Stimulated activated naive CD8-positive, alpha-beta T cell treated with anti-CD3 and anti-CD28 coated beads, Interleukin-15, Interleukin-2, amounts not matched to agents 100 ng/mL and 50 ng/mL, for 24 hours (primary cell): Measurements from ENCODE around the gene PPP3CA.

Source experiments
- H3K27ac Mint-ChIP-seq: one replicate; pipeline ENCODE4 v1.8.0; 2021; ENCODE audit warnings: mild to moderate bottlenecking, mixed read lengths
- H3K27me3 Mint-ChIP-seq: one replicate; pipeline ENCODE4 v1.8.0; 2021; ENCODE audit warnings: mixed read lengths
- H3K36me3 Mint-ChIP-seq: one replicate; pipeline ENCODE4 v1.8.0; 2021; ENCODE audit warnings: low read depth, mixed read lengths
- H3K4me1 Mint-ChIP-seq: one replicate; pipeline ENCODE4 v1.8.0; 2021; ENCODE audit warnings: low read depth, mixed read lengths
- H3K4me3 Mint-ChIP-seq: one replicate; pipeline ENCODE4 v1.8.0; 2021; ENCODE audit warnings: mild to moderate bottlenecking, mixed read lengths
- H3K9me3 Mint-ChIP-seq: one replicate; pipeline ENCODE4 v1.8.0; 2021; ENCODE audit warnings: mixed read lengths

PPP3CA gene

GRCh38 chr4:101347267-101347556 is at the start of gene PPP3CA:
Gene PPP3CA, minus strand, starts transcription at chr4:101347526.
- Mint-ChIP-seq H3K27me3 (peaks cover 24% of the 10 kb centered on the region), H3K9me3 (no peaks in the 10 kb centered on the region), H3K4me3 (peak within 1 kb of the TSS; percentile 89)

DNA sequence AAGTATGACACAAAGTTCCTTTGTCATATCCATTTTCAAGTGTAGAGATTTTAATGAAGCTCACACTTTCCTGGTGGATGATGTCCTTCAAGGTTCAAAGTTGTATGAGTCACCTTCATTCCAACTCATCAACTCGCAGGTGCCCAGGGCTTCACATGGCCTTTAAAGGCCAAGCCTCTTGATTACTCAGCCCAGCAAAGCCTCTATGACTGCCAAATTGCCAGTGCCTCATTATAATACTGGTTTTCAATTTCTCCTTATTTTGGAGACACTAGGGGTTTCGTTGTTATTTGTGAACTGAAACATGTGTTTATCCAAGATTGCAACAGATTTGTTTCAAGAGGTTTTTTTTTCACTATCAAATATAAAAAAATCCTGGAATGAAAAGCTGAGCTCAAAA is 45.9 kb upstream of the PPP3CA start:
- Mint-ChIP-seq H3K4me1 (peaks cover 5% of the 10 kb centered on the region), H3K4me3 (no peak overlapping the region), H3K27me3 (peaks cover 20% of the 10 kb centered on the region), H3K27ac (no peak overlapping the region), H3K36me3 (no peaks in the 10 kb centered on the region), H3K9me3 (peaks cover 6% of the 10 kb centered on the region)

More at GRCh38 chr4:101347267-101347556, at the start of gene PPP3CA:
- Mint-ChIP-seq H3K27ac (peak within 1 kb of the TSS; percentile 78), H3K36me3 (no peaks in the 10 kb centered on the region), H3K4me1 (peaks cover 44% of the 10 kb centered on the region)

GRCh38 chr4:101370663-101371210 is 23.4 kb upstream of the PPP3CA start:
- Mint-ChIP-seq H3K4me3 (no peak overlapping the region), H3K9me3 (peaks cover 4% of the 10 kb centered on the region), H3K36me3 (no peaks in the 10 kb centered on the region), H3K27me3 (peaks cover 52% of the 10 kb centered on the region), H3K27ac (no peak overlapping the region), H3K4me1 (no peaks in the 10 kb centered on the region)

- Mint-ChIP-seq H3K27ac (no peak overlapping the region), H3K4me1 (no peaks in the 10 kb centered on the region), H3K4me3 (no peak overlapping the region), H3K27me3 (peaks cover 43% of the 10 kb centered on the region), H3K36me3 (peaks cover 5% of the 10 kb centered on the region), H3K9me3 (peaks cover 12% of the 10 kb centered on the region)
Observed at GRCh38 chr4:101367201-101367600, 19.9 kb upstream of the PPP3CA start.

DNA sequence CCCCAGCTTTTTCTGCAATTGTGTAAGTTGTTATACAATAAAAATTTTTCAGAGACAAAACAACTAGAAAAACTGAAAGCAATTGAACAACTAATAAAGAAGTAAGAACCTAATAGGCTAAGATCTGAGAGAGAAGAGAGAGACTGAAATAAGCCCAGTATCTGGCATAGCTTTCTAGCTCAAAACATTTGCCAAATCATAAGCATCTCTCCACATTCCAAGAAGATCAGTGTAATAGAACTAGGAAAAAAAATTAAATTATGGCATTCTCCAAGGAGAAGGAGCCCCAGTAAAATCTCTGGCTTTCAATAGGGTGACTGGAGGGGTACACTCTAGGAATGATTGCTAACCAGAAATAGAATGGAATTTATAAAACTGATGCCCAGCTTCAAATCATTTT is 19.0 kb upstream of the PPP3CA start:
- peaks cover 5% of the 10 kb centered on the region for H3K36me3 Mint-ChIP-seq
- H3K9me3 Mint-ChIP-seq, result peaks cover 12% of the 10 kb centered on the region
- H3K4me1 Mint-ChIP-seq, result no peaks in the 10 kb centered on the region
- H3K27me3 Mint-ChIP-seq, result peaks cover 37% of the 10 kb centered on the region
- H3K27ac Mint-ChIP-seq, result no peak overlapping the region
- no peak overlapping the region for H3K4me3 Mint-ChIP-seq

DNA sequence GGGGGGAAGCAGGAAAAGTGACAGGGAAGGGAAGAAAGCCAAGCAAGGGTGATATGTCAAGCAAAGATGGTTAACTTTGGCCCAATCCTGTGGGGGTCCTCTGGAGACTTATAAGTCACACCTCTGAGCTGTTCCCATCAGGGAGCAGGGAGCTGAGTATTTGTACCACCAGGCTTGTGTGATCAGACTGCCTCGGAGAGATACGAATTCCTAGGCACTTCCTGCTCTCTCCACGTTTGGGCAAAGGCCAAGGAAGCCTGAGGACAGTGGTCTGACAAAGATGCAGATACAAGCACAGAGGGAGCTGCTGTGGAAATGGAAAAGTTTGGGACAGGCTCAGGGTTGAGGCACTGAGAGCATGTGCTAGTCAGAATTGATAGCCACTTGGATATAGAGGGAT is 10.4 kb upstream of the PPP3CA start:
- Mint-ChIP-seq H3K4me1 (no peaks in the 10 kb centered on the region), H3K9me3 (no peaks in the 10 kb centered on the region), H3K27me3 (peaks cover 11% of the 10 kb centered on the region), H3K4me3 (no peak overlapping the region), H3K27ac (no peak overlapping the region), H3K36me3 (no peaks in the 10 kb centered on the region)

DNA sequence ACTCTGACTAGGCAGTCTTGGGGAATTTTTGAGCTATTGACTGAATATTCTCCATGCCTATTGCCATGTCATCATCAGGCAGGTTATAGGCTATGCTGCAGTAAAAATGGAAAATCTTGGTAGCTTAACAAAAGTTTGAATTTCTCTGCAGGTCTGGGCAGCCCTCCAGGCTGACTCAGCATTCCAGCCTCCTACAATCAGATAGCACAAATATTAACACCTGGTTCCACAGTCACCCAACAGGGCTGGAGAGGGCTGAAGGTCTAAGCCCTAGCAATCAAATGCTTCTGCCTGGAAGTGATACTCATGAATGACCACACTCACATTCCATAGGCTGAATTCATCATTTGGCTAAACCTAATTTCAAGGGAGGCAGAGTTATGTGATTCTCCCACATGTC is 9.6 kb upstream of the PPP3CA start:
- no peak overlapping the region for H3K4me3 Mint-ChIP-seq
- H3K9me3 Mint-ChIP-seq, result no peaks in the 10 kb centered on the region
- H3K36me3 Mint-ChIP-seq, result no peaks in the 10 kb centered on the region
- no peak overlapping the region for H3K27ac Mint-ChIP-seq
- no peaks in the 10 kb centered on the region for H3K4me1 Mint-ChIP-seq
- peaks cover 11% of the 10 kb centered on the region for H3K27me3 Mint-ChIP-seq

DNA sequence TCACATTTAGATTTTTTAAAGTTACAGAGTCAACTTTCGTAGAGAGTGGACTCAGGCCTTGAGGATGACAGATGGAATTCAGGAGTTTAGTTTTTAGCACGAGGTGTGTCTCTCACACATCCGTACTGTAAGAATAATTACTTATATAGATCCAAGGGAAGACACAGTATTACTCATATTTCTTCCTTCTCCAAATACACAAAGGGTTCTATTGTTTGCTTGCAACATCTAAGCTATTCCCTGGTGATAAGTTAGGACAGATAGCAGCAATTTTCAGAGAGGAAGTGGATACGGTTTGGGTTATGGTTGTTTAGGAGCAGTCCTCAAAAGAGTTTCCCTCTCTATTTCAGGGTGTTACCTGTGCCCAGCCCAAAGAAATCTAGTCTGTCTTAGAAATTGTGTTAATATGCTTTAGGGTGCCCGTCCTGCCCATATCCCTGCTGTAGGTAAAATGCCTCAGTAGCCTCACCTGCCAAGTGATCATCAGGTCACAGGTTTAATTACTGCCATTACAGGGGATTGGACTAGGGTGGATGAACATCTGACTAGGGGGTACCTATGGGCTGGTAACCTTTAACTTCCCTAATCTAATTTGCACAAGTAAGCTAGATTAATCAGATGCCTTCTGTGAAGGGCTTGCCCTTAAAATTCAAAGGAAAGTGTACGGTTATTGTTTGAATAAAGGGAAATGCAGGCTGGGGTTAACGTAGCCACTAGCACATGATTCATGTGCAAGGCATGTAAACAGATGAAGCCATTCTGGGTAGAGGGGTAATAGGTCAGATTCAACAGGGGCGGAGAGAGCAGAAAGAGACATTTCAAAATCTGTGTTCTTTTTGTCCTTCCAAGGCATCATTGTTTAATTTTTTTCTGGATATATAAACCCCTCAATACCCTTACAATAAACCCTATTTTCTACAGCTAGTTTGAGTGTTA is 8.7 kb upstream of the PPP3CA start:
- H3K27ac Mint-ChIP-seq, result no peak overlapping the region
- H3K36me3 Mint-ChIP-seq, result no peaks in the 10 kb centered on the region
- H3K4me3 Mint-ChIP-seq, result no peak overlapping the region
- no peaks in the 10 kb centered on the region for H3K9me3 Mint-ChIP-seq
- peaks cover 12% of the 10 kb centered on the region for H3K27me3 Mint-ChIP-seq
- H3K4me1 Mint-ChIP-seq, result no peaks in the 10 kb centered on the region

- Mint-ChIP-seq H3K9me3 (no peaks in the 10 kb centered on the region), H3K27me3 (peaks cover 20% of the 10 kb centered on the region), H3K36me3 (no peaks in the 10 kb centered on the region), H3K4me3 (no peak overlapping the region), H3K27ac (no peak overlapping the region), H3K4me1 (no peaks in the 10 kb centered on the region)
Observed at GRCh38 chr4:101355246-101355645, 7.9 kb upstream of the PPP3CA start.

DNA sequence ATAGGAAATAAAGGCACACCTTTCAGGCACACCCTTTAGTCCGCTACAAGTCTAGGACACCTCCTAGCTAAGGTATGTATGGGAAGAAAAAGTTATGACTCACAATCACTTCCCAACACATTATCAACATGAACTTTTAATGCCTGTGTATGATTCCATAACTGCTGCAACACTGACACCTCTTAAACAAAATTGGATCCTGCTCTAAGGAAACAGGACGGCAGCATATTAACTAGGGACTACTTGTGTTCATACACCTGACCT is 2.4 kb upstream of the PPP3CA start:
- Mint-ChIP-seq H3K4me1 (peaks cover 24% of the 10 kb centered on the region), H3K36me3 (no peaks in the 10 kb centered on the region), H3K4me3 (no peak overlapping the region), H3K27ac (no peak overlapping the region), H3K27me3 (peaks cover 30% of the 10 kb centered on the region), H3K9me3 (no peaks in the 10 kb centered on the region)

DNA sequence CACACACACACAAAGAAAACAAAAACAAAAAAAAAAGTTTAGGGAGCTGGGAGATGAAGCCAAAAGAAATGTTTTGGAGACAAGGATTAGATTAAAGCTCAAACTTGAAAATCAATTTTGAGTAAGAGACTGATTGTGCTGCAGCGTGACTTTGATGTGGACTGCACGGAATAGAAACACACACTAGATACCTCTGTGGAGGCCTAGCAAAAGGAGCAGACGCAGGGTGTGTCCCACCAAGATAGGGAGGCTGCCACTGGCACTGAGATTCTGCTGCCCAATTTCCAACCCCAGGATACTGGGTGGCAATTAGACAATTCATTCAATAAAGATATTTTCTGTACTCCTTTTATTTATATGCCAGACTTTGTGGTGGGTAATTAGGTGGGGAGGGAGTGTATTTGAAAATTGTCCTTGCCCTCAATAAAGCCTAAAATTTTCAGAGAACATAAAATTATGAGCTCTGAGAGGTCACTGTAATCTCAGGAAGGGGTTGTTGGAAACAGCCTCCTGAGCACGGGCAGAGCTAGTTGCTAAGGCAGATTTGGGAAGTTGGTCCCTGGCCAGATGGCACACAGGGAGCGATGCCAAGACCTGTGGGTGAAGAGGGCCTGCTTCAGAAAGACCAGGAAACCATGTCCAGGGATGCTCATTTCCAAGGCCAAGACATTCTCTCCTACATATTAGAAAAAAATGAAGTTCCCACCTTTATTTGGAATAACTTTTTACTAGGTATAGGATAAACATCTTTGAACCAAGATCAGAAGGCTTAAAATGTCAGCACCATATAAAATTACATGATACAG is 1.9 kb upstream of the PPP3CA start:
- Mint-ChIP-seq H3K4me3 (peak overlapping the region; percentile 89), H3K36me3 (no peaks in the 10 kb centered on the region), H3K4me1 (peaks cover 29% of the 10 kb centered on the region), H3K27ac (no peak overlapping the region), H3K9me3 (no peaks in the 10 kb centered on the region), H3K27me3 (peaks cover 24% of the 10 kb centered on the region)

GRCh38 chr4:101348367-101348827 is 1.1 kb upstream of the PPP3CA start:
- Mint-ChIP-seq H3K27me3 (peaks cover 24% of the 10 kb centered on the region), H3K9me3 (no peaks in the 10 kb centered on the region), H3K4me3 (peak overlapping the region; percentile 89), H3K27ac (peak overlapping the region; percentile 76), H3K4me1 (peaks cover 32% of the 10 kb centered on the region), H3K36me3 (no peaks in the 10 kb centered on the region)

GRCh38 chr4:101347557-101348366 is 436 bp upstream of the PPP3CA start:
- peak overlapping the region; percentile 89 for H3K4me3 Mint-ChIP-seq
- peaks cover 24% of the 10 kb centered on the region for H3K27me3 Mint-ChIP-seq
- H3K36me3 Mint-ChIP-seq, result no peaks in the 10 kb centered on the region
- H3K9me3 Mint-ChIP-seq, result no peaks in the 10 kb centered on the region
- peaks cover 39% of the 10 kb centered on the region for H3K4me1 Mint-ChIP-seq
- H3K27ac Mint-ChIP-seq, result peak overlapping the region; percentile 76

DNA sequence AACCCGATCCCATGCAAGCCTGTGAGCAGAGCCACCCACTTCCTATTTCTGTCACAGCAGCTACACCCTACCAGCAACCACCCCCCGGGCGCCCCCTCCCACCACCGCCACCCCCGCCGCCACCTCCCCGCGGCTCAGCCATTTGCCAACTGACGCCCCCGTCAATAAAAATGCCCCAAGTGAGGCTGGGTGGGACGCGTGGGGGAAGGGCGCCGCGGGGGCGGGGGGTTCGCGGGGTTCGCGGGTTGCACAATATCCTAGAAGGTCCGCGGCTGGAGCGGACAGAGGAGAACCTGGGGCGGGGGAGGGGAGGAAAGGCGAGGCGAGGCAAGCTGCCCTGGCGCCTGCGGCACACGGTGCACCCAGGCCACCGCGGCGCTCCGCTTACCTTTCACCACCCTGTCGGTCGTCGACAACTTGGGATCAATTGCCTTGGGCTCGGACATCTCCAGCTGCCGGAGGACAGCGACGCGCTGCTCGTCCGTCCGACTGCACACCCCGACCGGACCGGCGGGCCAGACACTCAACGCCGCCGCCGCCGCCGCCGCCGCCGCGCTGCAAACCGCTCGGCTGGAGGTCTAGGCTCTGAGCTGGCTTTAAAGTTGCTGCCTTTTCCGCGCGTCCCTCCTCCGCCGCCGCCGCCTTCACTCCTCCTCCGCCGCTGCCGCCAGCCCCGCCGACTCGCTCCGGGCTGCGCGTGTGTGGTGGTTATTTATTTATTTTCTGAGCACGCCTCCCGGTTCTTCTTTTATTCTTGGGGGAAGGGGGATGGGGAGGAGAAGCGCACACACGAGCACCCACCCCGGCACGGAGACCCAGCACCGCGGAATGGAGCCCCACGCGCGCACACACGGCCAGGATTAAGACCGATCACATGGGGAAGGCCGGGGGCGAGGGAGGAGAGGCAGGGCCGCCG is 717 bp downstream of the PPP3CA start:
- Mint-ChIP-seq H3K4me1 (peaks cover 47% of the 10 kb centered on the region), H3K9me3 (no peaks in the 10 kb centered on the region), H3K27me3 (peaks cover 24% of the 10 kb centered on the region), H3K4me3 (peak overlapping the region; percentile 89), H3K36me3 (no peaks in the 10 kb centered on the region), H3K27ac (peak overlapping the region; percentile 78)
